Kidney epithelial cell (primary cell): ENCODE data around the gene KRTAP3-3. TPM values are rescaled to one million over a fixed set of nuclear protein-coding genes. Genes with fewer than 3 reads are reported as not detected.
A peak's percentile ranks its signal among the peaks of the same experiment; 100 is the strongest.

ENCODE experiments used
- DNase-seq: peaks from one replicate; pipeline ENCODE4 v3.0.0-alpha.2; 2010; ENCODE audit warnings: low read depth
- H3K27me3 ChIP-seq: 2 replicates; pipeline ENCODE4 v1.6.0; 2011; ENCODE audit warnings: low read length; ENCODE audit not compliant: control insufficient read depth, insufficient read depth
- H3K36me3 ChIP-seq: 2 replicates; pipeline ENCODE4 v1.5.1; 2011; ENCODE audit warnings: low read length; ENCODE audit not compliant: control insufficient read depth, insufficient read depth
- H3K4me3 ChIP-seq: 2 replicates; pipeline ENCODE4 v1.5.1; 2011; ENCODE audit warnings: low read depth, mild to moderate bottlenecking, control low read depth, low read length
- CTCF ChIP-seq: IDR thresholded peaks from 2 replicates; pipeline ENCODE4 v1.5.1; 2011; ENCODE audit warnings: mild to moderate bottlenecking, moderate library complexity, low read length, control low read depth, inconsistent platforms; ENCODE audit not compliant: insufficient read depth, poor library complexity, severe bottlenecking
- total RNA-seq: library from RNA; depleted of rRNA; stranded (reverse); fragments of >200 nt; gene quantifications from 2 replicates; pipeline ENCODE4 v1.2.3, GENCODE V29; 2015

KRTAP3-3 gene
- total RNA-seq, 1 donor from 2014 or later = not detected

GRCh38 chr17:40962059-40962561 lies 31.9 kb downstream of the KRTAP3-3 start:
- no peak overlapping the region for H3K4me3 ChIP-seq
- DNase-seq = no peak
- TF ChIP-seq CTCF = no peak
- H3K36me3 ChIP-seq = no peaks in the 10 kb centered on the region
- no peaks in the 10 kb centered on the region for H3K27me3 ChIP-seq

DNA sequence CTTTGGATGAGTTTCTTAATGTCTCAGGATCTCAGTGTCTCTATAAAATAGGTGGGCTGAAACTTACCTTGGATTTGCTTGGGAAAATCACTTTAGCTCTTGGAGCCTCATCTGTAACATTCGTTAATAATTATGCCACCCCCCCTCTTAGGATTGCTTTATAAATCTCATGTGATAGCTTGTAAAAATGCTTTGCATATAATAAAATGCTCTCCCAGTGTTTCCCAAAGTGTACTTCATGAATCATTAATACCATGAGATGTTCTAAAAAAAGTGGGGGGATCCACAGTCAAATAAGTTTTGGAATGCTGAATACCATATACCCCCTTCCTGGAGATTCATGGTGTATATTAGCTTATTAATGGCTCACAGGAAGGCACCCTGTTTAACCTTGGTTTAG lies 32.4 kb downstream of the KRTAP3-3 start:
- Histone ChIP-seq H3K36me3 (no peaks in the 10 kb centered on the region), H3K27me3 (no peaks in the 10 kb centered on the region), H3K4me3 (no peak overlapping the region)
- DNase-seq = no peak
- no peak for TF ChIP-seq CTCF

GRCh38 chr17:40960144-40960543 lies 33.8 kb downstream of the KRTAP3-3 start:
- no peak for TF ChIP-seq CTCF
- no peak for DNase-seq
- H3K4me3 ChIP-seq = no peak overlapping the region
- no peaks in the 10 kb centered on the region for H3K36me3 ChIP-seq
- no peaks in the 10 kb centered on the region for H3K27me3 ChIP-seq

DNA sequence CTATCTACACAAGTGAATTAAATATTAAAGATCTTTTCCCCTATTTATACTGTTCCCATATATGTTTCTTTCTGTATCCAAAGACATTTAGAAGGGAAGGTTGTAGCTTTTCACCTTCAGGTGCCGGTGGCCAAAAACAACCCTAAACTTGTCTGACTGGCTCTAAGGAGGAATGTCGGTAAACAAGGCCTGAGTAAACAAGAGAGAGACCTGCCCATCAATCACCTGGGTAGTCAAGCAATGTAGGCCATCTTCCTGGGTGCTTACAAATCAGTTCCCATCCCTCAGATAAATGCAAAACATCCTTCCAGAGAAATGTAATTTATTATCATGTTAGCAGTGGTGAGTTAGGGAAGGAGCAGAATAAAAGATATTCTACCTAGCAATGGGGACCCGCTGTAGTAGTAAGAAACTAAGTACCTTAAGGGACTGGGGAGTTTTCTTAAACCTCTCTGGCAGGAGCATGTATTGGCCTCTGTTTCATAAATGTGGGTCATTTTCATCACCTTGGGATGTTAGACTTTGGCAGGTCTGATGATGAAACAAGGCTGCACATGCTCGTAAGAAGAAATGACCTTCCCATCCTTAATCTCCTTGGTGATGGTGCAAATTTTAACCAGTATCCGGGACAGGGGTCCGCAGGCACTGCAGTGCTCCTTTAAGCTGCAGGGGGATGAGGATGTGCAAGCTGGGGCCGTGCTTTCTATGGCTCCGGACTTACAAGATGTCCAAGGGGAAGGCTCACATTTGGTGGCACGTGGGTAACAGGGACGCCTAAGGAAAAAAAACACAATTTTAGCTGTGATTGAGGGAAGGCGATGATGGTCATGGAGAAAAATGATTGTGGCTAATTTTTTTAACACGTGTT lies 35.6 kb downstream of the KRTAP3-3 start:
- no peaks in the 10 kb centered on the region for H3K27me3 ChIP-seq
- H3K4me3 ChIP-seq = no peak overlapping the region
- DNase-seq = no peak
- no peaks in the 10 kb centered on the region for H3K36me3 ChIP-seq
- TF ChIP-seq CTCF = no peak

DNA sequence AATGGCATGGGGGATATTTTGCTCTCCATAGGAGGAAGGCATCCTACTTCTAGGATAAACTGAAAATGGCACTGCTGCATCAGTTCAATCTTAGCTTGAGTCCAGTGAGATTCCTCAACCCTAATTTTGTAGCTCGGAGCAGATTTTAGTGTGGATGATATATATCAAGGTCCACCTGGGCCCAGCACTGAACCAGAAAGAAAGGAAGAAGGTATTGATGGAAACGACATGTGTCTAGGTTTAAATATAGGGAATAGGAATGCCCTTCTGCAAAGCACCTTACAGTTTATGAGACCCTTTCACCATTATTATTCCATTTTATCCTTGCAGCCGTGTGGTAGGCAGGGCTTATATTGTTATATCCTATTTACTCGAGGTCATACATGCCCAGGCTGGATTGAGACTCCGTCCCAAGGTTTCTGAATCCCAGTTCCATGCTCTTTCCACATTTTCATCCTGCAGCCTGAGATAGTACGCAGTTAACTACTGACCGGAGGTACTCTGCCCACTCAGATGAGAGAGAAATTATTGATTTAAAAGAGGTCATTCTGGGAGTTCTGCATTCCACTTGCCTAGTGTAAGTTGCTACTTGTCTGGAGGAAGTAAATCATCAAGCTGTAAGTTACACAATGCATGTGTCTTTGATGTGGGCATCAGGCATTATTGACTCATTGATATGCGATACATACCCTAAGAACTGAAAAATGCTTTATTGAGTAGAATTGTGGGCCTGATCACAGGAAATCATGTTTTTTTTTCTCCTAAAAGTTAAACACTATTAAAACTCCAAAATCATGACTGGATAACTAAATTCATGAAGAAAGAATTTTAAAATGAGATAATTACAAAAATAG lies 37.3 kb downstream of the KRTAP3-3 start:
- Histone ChIP-seq H3K4me3 (no peak overlapping the region), H3K27me3 (no peaks in the 10 kb centered on the region)
- peak; percentile 98 for DNase-seq

More for the DNA sequence above, 37.3 kb downstream of the KRTAP3-3 start:
- H3K36me3 ChIP-seq = no peaks in the 10 kb centered on the region
- TF ChIP-seq CTCF = no peak
